K562 (cell line): Measurements from ENCODE around the gene DDX55. TPM values are rescaled to one million over a fixed set of nuclear protein-coding genes. Genes with fewer than 3 reads are reported as not detected.

Source experiments
- CBX8 ChIP-seq: fragments of 200-600 bp; sonication (generic); IDR thresholded peaks from 2 replicates; pipeline ENCODE4 v1.6.1; 2012; ENCODE audit warnings: borderline replicate concordance, mixed run types, low read depth, mild to moderate bottlenecking, moderate library complexity, mixed read lengths, low read length, control low read depth, inconsistent platforms; ENCODE audit not compliant: poor library complexity, severe bottlenecking; ENCODE audit errors: extremely low read depth
- KAT2B ChIP-seq: IDR thresholded peaks from one replicate; pipeline ENCODE4 v1.6.1; 2012; ENCODE audit warnings: low read depth, mild to moderate bottlenecking, control low read depth, inconsistent platforms, low read length, moderate library complexity
- MTA2 ChIP-seq: fragments of 450-650 bp; IDR thresholded peaks from 2 replicates; pipeline ENCODE4 v1.6.1; 2016; ENCODE audit warnings: low read depth
- polyA plus RNA-seq, 8 experiments: library from polyadenylated mRNA; depleted of rRNA in 4 of 8; stranded (reverse) in 5 of 8; unstranded in 3 of 8; fragments of >200 nt; fragmentation: Nextera tagmentation in 2 of 8; fragmentation: Illumina TruSeq in 1 of 8; extraction: Ambion mirVana in 2 of 8; extraction: Trizol in 1 of 8; gene quantifications; 2 replicates each; pipeline versions ENCODE4 v1.2.1 to v1.2.3, GENCODE V29; 2011 to 2014; ENCODE audit warnings: inconsistent platforms in 1 of 8, missing spikeins in 1 of 8
- total RNA-seq, 7 experiments: library from RNA; depleted of rRNA in 6 of 7; stranded (reverse); fragments of >200 nt in 6 of 7; fragmentation: Illumina TruSeq in 2 of 7; extraction: Trizol in 2 of 7; gene quantifications; 2 replicates each; pipeline versions ENCODE4 v1.2.1 to v1.2.3, GENCODE V29; 2011 to 2021; ENCODE audit warnings: low replicate concordance in 1 of 7
- TF ChIP-seq, protein P1 (sequence below): fragments of 450-650 bp; IDR thresholded peaks from 2 replicates; pipeline ENCODE4 v1.6.1; 2016; ENCODE audit warnings: low read depth
- TF ChIP-seq, protein P2 (sequence below): fragments of 250-450 bp; sonication (Bioruptor Pico); IDR thresholded peaks from 2 replicates; pipeline ENCODE4 v1.4.0; 2020; ENCODE audit warnings: mild to moderate bottlenecking

Gene DDX55
- total and polyA plus RNA-seq, 9 of the 15 experiments (the other 6 are each of a cell fraction or from before 2014, with no cell fraction given): 10.6 to 71.0 (median 60.9) TPM

DNA sequence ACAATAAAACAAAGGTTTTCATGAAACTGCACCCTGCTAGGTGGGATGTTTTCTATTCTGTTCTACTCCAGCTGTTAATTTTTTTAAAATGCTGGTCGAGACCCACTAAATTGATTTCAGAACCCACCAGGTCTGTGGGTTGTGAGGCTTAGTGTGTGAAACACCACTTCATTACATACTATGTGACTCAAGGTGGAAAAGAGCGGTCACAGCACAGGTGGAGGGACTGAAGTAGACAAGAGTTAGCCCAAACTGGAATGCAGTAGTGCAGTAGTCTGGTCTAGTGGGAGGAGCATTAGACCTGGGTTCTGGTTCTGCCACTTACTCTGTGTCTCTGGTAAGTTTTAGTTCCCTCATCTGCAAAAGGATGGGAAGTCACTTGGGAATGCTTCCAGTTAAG lies 12.2 kb downstream of the DDX55 start (continued):
- TF ChIP-seq, protein P1, sequence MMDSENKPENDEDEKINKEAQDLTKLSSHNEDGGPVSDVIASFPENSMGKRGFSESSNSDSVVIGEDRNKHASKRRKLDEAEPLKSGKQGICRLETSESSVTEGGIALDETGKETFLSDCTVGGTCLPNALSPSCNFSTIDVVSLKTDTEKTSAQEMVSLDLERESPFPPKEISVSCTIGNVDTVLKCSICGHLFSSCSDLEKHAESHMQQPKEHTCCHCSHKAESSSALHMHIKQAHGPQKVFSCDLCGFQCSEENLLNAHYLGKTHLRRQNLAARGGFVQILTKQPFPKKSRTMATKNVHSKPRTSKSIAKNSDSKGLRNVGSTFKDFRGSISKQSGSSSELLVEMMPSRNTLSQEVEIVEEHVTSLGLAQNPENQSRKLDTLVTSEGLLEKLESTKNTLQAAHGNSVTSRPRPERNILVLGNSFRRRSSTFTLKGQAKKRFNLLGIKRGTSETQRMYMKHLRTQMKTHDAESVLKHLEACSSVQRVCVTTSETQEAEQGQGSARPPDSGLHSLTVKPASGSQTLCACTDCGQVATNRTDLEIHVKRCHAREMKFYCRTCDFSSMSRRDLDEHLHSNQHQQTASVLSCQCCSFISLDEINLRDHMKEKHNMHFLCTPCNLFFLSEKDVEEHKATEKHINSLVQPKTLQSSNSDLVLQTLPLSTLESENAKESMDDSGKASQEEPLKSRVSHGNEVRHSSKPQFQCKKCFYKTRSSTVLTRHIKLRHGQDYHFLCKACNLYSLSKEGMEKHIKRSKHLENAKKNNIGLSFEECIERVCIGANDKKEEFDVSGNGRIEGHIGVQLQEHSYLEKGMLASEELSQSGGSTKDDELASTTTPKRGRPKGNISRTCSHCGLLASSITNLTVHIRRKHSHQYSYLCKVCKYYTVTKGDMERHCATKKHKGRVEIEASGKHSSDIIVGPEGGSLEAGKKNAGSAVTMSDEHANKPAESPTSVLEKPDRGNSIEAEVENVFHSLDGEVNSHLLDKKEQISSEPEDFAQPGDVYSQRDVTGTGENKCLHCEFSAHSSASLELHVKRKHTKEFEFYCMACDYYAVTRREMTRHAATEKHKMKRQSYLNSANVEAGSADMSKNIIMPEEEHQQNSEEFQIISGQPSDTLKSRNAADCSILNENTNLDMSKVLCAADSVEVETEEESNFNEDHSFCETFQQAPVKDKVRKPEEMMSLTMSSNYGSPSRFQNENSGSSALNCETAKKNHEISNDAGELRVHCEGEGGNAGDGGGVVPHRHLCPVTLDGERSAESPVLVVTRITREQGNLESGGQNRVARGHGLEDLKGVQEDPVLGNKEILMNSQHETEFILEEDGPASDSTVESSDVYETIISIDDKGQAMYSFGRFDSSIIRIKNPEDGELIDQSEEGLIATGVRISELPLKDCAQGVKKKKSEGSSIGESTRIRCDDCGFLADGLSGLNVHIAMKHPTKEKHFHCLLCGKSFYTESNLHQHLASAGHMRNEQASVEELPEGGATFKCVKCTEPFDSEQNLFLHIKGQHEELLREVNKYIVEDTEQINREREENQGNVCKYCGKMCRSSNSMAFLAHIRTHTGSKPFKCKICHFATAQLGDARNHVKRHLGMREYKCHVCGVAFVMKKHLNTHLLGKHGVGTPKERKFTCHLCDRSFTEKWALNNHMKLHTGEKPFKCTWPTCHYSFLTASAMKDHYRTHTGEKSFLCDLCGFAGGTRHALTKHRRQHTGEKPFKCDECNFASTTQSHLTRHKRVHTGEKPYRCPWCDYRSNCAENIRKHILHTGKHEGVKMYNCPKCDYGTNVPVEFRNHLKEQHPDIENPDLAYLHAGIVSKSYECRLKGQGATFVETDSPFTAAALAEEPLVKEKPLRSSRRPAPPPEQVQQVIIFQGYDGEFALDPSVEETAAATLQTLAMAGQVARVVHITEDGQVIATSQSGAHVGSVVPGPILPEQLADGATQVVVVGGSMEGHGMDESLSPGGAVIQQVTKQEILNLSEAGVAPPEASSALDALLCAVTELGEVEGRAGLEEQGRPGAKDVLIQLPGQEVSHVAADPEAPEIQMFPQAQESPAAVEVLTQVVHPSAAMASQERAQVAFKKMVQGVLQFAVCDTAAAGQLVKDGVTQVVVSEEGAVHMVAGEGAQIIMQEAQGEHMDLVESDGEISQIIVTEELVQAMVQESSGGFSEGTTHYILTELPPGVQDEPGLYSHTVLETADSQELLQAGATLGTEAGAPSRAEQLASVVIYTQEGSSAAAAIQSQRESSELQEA: no peak
- TF ChIP-seq MTA2: no peak
- TF ChIP-seq, protein P2, sequence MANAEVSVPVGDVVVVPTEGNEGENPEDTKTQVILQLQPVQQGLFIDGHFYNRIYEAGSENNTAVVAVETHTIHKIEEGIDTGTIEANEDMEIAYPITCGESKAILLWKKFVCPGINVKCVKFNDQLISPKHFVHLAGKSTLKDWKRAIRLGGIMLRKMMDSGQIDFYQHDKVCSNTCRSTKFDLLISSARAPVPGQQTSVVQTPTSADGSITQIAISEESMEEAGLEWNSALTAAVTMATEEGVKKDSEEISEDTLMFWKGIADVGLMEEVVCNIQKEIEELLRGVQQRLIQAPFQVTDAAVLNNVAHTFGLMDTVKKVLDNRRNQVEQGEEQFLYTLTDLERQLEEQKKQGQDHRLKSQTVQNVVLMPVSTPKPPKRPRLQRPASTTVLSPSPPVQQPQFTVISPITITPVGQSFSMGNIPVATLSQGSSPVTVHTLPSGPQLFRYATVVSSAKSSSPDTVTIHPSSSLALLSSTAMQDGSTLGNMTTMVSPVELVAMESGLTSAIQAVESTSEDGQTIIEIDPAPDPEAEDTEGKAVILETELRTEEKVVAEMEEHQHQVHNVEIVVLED: no peak
- no peak for TF ChIP-seq KAT2B
- TF ChIP-seq CBX8: no peak
